ENCODE data around the gene SHROOM3. TPM values are rescaled to one million over a fixed set of nuclear protein-coding genes. Genes with fewer than 3 reads are reported as not detected.
A peak's percentile ranks its signal among the peaks of the same experiment; 100 is the strongest.

SHROOM3 gene
- total RNA-seq, 3 donors from 2014 or later = 105 to 263 (median 158) TPM

GRCh38 chr4:76802236-76803021, 367.4 kb downstream of the SHROOM3 start:
- peaks cover 6% of the 10 kb centered on the region for H3K4me1 ChIP-seq (ENCODE audit: low read depth)
- ATAC-seq (no peak), DNase-seq (no peak)
- H3K4me3 ChIP-seq = no peak overlapping the region
- no peaks in the 10 kb centered on the region for H3K36me3 ChIP-seq (ENCODE audit: low read depth)
- no peak for TF ChIP-seq CTCF (IDR thresholded peaks at IDR 0.05)
- intact Hi-C loops (cut with DNase I, micrococcal nuclease) = no loop called here
- no peaks in the 10 kb centered on the region for H3K9me3 ChIP-seq

- H3K36me3 ChIP-seq (ENCODE audit: low read depth) = no peaks in the 10 kb centered on the region
- peaks cover 6% of the 10 kb centered on the region for H3K4me1 ChIP-seq (ENCODE audit: low read depth)
- TF ChIP-seq CTCF (IDR thresholded peaks at IDR 0.05) = no peak
- intact Hi-C loops (cut with DNase I, micrococcal nuclease) = no loop called here
- H3K9me3 ChIP-seq = no peaks in the 10 kb centered on the region
- ATAC-seq = peak; percentile 63
- no peak for DNase-seq
- H3K4me3 ChIP-seq = no peak overlapping the region
Observed at GRCh38 chr4:76803522-76803921, 368.5 kb downstream of the SHROOM3 start.

DNA sequence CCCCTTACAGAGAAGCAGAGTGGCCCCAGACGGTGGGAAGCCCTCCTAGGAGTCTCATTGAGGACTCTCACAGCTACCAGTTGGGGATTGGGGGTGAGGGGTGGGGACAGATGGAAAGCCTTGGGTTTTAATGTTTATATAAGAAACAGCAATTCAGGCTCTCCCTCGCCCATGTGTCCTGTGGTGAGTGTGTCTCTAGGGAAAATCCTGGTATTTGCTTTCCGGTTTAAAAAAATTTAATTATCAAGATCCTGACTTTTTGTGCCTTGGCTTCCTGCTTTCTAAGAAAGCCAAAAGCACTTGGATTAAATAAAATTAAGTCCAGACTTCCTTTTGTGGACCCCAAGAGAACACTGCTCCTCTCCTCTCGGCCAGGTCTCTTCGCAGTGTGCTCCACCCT, 369.1 kb downstream of the SHROOM3 start:
- intact Hi-C loops (cut with DNase I, micrococcal nuclease) = no loop called here
- ATAC-seq (no peak), DNase-seq (no peak)
- no peak for TF ChIP-seq CTCF (IDR thresholded peaks at IDR 0.05)
- Histone ChIP-seq H3K9me3 (no peaks in the 10 kb centered on the region), H3K4me3 (no peak overlapping the region), H3K36me3 (ENCODE audit: low read depth) (no peaks in the 10 kb centered on the region), H3K4me1 (ENCODE audit: low read depth) (peaks cover 6% of the 10 kb centered on the region)

GRCh38 chr4:76806346-76806745, 371.3 kb downstream of the SHROOM3 start:
- Histone ChIP-seq H3K9me3 (no peaks in the 10 kb centered on the region), H3K4me1 (ENCODE audit: low read depth) (peaks cover 6% of the 10 kb centered on the region), H3K36me3 (ENCODE audit: low read depth) (no peaks in the 10 kb centered on the region), H3K4me3 (no peak overlapping the region)
- intact Hi-C loops (cut with DNase I, micrococcal nuclease) = no loop called here
- TF ChIP-seq CTCF (IDR thresholded peaks at IDR 0.05) = no peak
- DNase-seq (no peak), ATAC-seq (no peak)

- ATAC-seq (no peak), DNase-seq (no peak)
- intact Hi-C loops (cut with DNase I, micrococcal nuclease) = no loop called here
- Histone ChIP-seq H3K4me1 (ENCODE audit: low read depth) (peaks cover 6% of the 10 kb centered on the region), H3K36me3 (ENCODE audit: low read depth) (no peaks in the 10 kb centered on the region), H3K9me3 (no peaks in the 10 kb centered on the region), H3K4me3 (no peak overlapping the region)
- TF ChIP-seq CTCF (IDR thresholded peaks at IDR 0.05) = no peak
Observed at GRCh38 chr4:76806757-76807156, 371.7 kb downstream of the SHROOM3 start.

Measured in mucosa of descending colon (tissue), 3 donors.